Hepatocyte (in vitro differentiated cells): ENCODE measurements around the gene UBE2D4. TPM values are rescaled to one million over a fixed set of nuclear protein-coding genes. Genes with fewer than 3 reads are reported as not detected.

Experiments
- polyA plus RNA-seq: library from polyadenylated mRNA; unstranded; fragments of >200 nt; fragmentation: Nextera tagmentation; extraction: Ambion mirVana; gene quantifications from 2 replicates; pipeline ENCODE4 v1.2.1, GENCODE V29; 2016
- total RNA-seq: library from RNA; depleted of rRNA; stranded (reverse); fragments of >200 nt; gene quantifications from 2 replicates; pipeline ENCODE4 v1.2.3, GENCODE V29; 2014

The UBE2D4 gene
- total and polyA plus RNA-seq, 2 experiments from 2014 or later, result 16.7 to 22.7 TPM

Other genes starting within 250 kb of the UBE2D4 start
- gene COA1, start 196.9 kb upstream of the UBE2D4 start, total RNA-seq, result 55.2 and 60.5 TPM in 2 replicates
- 50.5 and 52.1 TPM in 2 replicates for gene COA1, start 196.9 kb upstream of the UBE2D4 start, polyA plus RNA-seq
- gene BLVRA, start 167.8 kb upstream of the UBE2D4 start, total RNA-seq, result 17.9 and 21.0 TPM in 2 replicates
- 29.2 and 34.2 TPM in 2 replicates for gene BLVRA, start 167.8 kb upstream of the UBE2D4 start, polyA plus RNA-seq
- gene MRPS24, start 56.9 kb upstream of the UBE2D4 start, total RNA-seq, result 72.4 and 93.2 TPM in 2 replicates
- gene MRPS24, start 56.9 kb upstream of the UBE2D4 start, polyA plus RNA-seq, result 138 and 150 TPM in 2 replicates
- gene URGCP, start 19.8 kb upstream of the UBE2D4 start, total RNA-seq, result 24.9 and 28.7 TPM in 2 replicates
- 21.7 and 31.9 TPM in 2 replicates for gene URGCP, start 19.8 kb upstream of the UBE2D4 start, polyA plus RNA-seq
- gene SPDYE1, start 71.5 kb downstream of the UBE2D4 start, total RNA-seq, result not detected in 2 replicates
- gene SPDYE1, start 71.5 kb downstream of the UBE2D4 start, polyA plus RNA-seq, result 0.51 and 0.99 TPM in 2 replicates
- gene DBNL, start 118.3 kb downstream of the UBE2D4 start, total RNA-seq, result 70.6 and 81.8 TPM in 2 replicates
- 87.2 and 91.1 TPM in 2 replicates for gene DBNL, start 118.3 kb downstream of the UBE2D4 start, polyA plus RNA-seq
- gene PGAM2, start 139.1 kb downstream of the UBE2D4 start, total RNA-seq, result 0.73 TPM in 1 of 2 replicates, not detected in the other
- 0.66 TPM in 1 of 2 replicates, not detected in the other for gene PGAM2, start 139.1 kb downstream of the UBE2D4 start, polyA plus RNA-seq
- gene POLM, start 156.1 kb downstream of the UBE2D4 start, total RNA-seq, result 15.5 and 22.3 TPM in 2 replicates
- gene POLM, start 156.1 kb downstream of the UBE2D4 start, polyA plus RNA-seq, result 16.0 and 29.3 TPM in 2 replicates
- gene AEBP1, start 177.9 kb downstream of the UBE2D4 start, total RNA-seq, result 12.8 and 26.7 TPM in 2 replicates
- 108 and 129 TPM in 2 replicates for gene AEBP1, start 177.9 kb downstream of the UBE2D4 start, polyA plus RNA-seq
- gene POLD2, start 197.1 kb downstream of the UBE2D4 start, total RNA-seq, result 59.9 and 68.1 TPM in 2 replicates
- gene POLD2, start 197.1 kb downstream of the UBE2D4 start, polyA plus RNA-seq, result 110 and 120 TPM in 2 replicates
- gene MYL7, start 214.9 kb downstream of the UBE2D4 start, total RNA-seq, result 0.36 and 5.2 TPM in 2 replicates
- gene MYL7, start 214.9 kb downstream of the UBE2D4 start, polyA plus RNA-seq, result 6.9 and 8.9 TPM in 2 replicates